SK-N-DZ (cell line): ENCODE data around the gene MRPL38.
"Not testable (repeated sequence)": the region's sequence is repeated elsewhere in the genome, so short reads cannot be mapped to it uniquely, and the experiment has no call there.

Experiments
- DNase-seq: peaks from one replicate; pipeline ENCODE4 v3.0.0-alpha.2; 2015; ENCODE audit warnings: low spot score

MRPL38 gene

DNA sequence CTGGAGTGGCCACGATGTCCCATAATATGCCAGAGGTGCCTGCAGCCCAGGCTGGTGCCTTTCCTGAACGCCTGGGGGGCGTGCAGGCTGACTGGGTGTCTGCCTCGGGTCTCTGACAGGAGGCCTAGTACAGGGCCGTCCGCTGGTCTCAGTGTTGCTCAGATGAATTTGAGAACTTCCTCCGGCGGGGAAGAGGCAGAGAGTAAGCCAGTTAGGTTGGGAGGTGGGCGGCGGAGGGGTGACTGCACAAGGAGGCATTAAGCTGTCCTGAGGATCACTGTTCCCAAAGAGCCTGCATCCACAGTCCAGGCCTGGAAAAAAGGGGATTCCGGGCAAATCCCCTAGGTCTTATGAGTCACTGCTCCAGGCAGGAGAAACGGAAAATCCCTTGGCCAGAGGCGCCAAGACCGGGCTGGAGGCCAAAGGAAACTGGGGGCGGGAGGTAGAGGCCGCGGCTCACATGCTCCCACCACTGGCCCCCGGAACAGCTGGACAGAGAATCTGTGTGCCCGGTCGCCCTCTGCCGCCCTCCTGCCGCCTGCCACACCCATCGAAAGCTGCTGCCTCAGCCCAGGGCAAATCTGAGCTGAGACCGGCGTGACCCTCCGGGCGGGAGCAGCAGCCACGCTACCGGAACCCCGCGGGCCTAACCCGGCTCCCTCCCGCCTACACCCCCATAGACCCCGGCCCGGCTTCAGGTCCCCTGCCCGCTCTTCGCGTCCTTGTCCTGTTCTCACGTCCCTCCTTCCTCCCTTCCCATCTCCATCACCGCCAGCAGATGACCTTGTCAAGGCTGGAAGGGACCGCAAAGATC, 27.5 kb downstream of the MRPL38 start:
- DNase-seq, result peak; percentile 57

DNA sequence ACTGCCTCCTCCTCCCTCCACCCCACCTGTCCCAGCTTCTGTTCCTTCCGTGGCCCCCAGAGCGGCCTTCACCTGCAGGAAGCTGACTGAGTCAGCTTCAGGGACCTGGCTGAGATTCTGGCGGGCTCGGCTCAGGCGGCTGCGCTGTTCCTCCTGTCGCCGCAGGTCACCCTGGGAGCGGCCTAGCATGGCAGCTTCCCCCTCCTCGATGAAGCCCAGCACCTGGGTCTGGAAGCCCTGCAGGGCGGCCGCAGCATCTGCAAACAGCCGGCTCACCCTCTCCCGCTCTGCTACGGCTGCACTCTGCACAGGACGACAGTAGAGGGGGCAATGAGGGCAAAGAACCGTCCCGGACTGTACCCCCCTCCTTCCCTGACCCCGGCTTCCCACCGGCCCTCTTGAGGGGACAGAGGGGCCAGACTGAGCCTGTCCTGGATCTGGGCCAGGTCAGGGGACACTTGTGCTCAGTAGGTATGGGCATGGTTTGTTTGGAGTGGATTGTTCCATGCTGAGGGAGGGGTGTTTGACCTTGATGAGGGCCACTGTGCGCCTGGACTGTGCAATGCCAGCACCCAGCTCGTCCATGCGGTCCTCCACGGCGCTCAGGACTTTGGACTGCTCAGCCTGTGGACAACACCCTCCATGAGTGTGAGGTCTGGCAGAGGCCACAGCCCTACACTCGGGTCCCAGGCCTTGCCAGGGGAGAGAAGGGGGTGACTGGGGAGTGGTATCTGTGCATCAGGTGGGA, 28.3 kb downstream of the MRPL38 start:
- DNase-seq, result peak; percentile 83

- DNase-seq, result no peak
These were observed 28.8 kb downstream of the MRPL38 start for GRCh38 chr17:75875940-75876189.

GRCh38 chr17:75875182-75875939, 29.3 kb downstream of the MRPL38 start:
- DNase-seq, result no peak

DNA sequence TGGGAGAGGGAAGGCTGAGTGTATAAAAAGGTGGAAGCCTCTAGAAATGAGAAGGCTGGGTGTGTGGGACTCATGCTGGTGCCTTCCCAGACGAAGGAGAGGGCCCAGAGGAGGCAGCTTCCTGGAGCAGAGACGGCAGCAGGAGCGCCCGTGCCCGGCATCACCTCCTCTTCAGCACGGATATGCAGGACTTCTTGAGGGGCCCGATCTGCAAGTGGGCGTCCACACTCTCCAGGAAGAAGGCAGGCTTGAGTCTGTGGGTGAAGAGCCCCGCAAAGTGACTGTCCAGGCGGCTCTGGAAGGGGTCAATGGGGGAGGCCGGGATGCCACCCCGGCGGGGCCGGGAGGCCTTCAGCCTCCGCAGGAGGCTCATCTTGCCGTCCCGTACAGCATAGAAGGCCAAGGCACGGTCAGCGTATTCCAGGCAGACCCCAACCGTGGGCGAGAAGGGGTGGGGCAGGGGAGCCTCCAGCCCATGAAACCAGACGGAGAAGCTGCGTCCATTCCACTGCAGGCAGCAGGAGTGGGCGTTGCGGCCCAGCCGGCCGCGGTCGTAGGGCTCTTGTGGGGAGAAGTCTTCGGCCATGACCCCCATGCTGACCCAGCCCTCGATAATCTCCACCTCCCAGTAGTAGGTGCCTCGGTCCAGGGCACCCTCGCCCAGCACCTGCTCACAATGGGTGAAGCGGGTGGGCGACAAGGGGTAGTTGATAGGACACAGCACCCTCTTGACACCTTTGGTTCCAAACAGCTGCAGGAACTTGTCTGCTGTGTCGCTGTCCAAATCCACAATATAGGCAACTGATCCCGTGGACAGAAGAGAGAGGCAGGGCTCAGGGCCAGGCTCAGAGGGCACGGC, 30.1 kb downstream of the MRPL38 start:
- no peak for DNase-seq

DNA sequence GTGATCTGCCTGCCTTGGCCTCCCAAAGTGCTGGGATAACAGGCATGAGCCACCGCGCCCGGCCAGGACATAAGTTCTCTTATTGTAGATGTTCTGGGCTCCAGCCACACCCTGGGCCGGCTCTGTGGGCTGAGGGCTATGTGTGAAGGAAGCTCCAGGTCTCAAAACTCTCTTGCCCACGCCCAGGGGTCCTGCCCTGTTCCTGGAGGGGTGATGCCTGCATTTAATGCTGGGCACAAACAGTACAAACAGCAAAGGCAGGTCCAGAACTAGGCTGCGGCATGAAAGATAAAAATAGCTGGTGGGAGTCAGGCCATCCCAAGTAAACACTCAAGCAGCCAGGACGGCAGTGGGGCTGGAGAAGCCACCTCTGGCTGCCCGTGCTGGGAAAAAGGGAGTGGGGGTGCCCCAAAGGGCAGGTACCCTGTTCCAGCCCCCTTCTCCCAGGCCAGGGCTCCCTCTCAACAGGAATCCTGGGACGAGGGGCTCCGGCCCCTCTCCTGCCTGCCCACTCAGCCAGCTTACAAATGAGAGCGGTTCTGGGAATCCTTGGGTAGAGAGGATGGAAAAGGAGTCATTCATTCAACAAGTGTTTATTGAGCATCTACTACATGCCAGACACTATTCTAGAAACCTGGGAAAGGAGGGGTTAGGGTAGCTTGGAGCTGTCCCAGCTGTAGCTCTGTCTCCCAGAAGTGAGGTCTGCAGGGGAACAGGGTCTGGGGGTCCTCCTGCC, 30.9 kb downstream of the MRPL38 start:
- no peak for DNase-seq

- no peak for DNase-seq
These were observed 32.0 kb downstream of the MRPL38 start for GRCh38 chr17:75872434-75873351.

DNA sequence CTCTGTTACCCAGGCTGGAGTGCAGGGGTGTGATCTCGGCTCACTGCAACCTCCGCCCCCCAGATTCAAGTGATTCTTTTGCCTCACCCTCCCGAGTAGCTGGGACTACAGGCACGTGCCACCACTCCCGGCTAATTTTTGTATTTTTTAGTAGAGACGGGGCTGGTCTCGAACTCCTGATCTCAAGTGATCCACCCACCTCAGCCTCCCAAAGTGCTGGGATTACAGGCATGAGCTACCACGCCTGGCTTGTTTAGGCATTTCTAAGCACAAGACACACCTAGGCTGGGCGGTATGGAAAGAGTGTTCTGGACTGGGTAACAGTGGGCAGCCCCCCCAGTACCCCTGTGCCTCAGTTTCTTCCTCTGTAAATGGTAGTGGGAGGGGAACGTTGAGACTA, 34.5 kb downstream of the MRPL38 start:
- not testable (repeated sequence) for DNase-seq

DNA sequence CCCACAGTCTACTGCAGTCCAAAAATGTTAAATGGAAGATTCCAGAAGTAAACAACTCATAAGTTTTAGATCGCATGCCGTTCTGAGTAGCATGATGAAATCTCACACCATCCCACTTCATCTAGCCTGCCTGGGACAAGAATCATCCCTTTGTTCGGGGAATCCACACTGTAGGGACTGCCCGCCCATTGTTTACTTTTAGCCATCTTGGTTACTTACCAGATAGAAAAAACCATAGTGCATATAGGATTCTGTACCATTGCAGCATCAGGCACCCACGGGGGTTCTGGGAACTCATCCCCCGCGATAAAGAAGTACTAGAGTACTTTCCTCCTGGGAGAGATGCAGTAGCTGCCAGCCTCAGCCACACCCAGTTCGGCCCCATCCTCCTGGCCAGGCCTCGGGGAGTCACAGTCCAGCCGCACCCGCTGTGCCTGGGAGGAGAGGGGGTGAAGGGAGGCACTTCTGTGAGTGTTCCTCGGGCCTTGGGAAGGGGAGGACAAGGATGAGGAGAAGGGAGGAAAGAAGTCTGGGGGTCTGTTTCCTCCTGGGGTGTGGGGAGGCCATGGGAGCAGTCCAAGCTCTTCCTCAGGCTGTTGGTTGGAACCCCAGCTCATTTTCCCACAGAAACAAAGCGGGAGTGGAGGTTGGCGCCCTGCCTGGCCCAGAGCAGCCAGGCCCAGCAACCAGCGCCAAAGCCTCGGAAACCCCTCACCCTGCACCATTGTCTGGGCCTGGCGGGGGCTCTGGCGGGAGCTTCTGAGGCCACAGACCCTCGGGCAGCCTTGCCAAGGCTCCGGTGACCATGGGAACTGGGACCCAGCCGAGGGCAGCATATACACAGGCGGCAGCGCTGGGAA, 35.2 kb downstream of the MRPL38 start:
- DNase-seq, result no peak

DNA sequence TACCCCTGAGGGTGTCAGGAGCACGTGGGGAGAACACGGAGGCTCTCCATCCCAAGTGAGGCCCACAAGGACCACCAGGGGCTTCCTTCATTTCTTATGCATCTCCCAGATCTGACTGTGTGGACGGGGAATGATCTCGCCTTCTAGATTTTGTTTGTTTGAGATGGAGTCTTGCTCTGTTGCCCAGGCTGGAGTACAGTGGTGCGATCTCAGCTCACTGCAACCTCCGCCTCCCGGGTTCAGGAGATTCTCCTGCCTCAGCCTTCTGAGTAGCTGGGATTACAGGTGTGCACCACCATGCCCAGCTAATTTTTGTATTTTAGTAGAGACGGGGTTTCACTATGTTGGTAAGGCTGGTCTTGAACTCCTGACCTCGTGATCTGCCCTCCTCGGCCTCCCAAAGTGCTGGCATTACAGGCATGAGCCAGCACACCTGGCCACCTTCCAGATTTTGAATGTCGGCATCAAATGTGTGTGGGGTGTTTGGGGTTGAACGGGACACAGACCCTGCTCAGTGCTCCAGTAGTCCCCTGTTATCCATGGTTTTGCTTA, 35.9 kb downstream of the MRPL38 start:
- not testable (repeated sequence) for DNase-seq

- not testable (repeated sequence) for DNase-seq
These were observed 39.1 kb downstream of the MRPL38 start for GRCh38 chr17:75865404-75866188.

DNA sequence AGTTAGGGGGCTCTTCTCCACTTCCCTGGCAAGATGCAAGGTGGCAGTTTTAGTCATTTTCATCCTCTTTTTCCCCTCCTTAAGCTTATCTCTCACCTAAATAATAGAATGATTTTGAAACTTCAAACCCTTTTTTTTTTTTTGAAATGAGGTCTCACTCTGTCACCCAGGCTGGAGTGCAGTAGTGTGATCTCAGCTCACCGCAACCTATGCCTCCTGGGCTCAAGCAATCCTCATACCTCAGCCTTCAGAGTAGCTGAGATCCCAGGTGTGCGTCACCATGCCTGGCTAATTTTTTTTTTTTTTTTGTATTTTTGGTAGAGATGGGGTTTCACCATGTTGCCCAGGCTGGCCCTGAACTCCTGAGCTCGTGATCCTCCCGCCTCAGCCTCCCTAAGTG, 39.8 kb downstream of the MRPL38 start:
- not testable (repeated sequence) for DNase-seq

- DNase-seq, result no peak
These were observed 40.2 kb downstream of the MRPL38 start for GRCh38 chr17:75864448-75864871.

- DNase-seq, result no peak
These were observed 42.8 kb downstream of the MRPL38 start for GRCh38 chr17:75861927-75862317.

DNA sequence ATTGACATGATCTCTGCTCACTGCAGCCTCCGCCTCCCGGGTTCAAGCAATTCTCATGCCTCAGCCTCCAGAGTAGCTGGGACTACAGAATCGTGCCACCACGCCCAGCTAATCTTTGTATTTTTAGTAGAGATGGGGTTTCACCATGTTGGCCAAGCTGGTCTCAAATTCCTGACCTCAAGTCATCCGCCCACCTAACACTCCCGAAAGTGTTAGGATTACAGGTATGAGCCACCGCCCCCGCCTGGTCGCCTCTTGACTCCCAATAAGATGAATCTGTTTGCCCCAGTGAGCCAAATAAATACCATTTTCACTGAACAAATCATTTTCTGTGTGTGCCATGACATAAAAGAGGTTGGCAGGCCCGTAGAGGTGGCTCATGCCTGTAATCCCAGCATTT, 45.3 kb downstream of the MRPL38 start:
- not testable (repeated sequence) for DNase-seq

GRCh38 chr17:75856062-75856756, 48.5 kb downstream of the MRPL38 start:
- no peak for DNase-seq
